Embryonic facial prominence (tissue), 1 donor: ENCODE data around the gene GAS2L2.

Experiments
- DNase-seq: peaks from one replicate; pipeline ENCODE4 v3.0.0-alpha.2; 2016; ENCODE audit errors: extremely low spot score

GAS2L2 gene

GRCh38 chr17:35752945-35753764, at the start of gene GAS2L2:
Gene GAS2L2 (minus strand): TSS chr17:35753239. CDS start chr17:35752850, 389 bp downstream.
- no peak for DNase-seq

GRCh38 chr17:35801583-35802224, 48.7 kb upstream of the GAS2L2 start:
- no peak for DNase-seq

- no peak for DNase-seq
Observed at GRCh38 chr17:35799942-35800341, 46.9 kb upstream of the GAS2L2 start.

GRCh38 chr17:35797918-35798317, 44.9 kb upstream of the GAS2L2 start:
- DNase-seq = no peak

GRCh38 chr17:35797370-35797769, 44.3 kb upstream of the GAS2L2 start:
- DNase-seq = no peak

GRCh38 chr17:35796942-35797341, 43.9 kb upstream of the GAS2L2 start:
- no peak for DNase-seq

- no peak for DNase-seq
Observed at GRCh38 chr17:35795871-35796265, 42.8 kb upstream of the GAS2L2 start.

GRCh38 chr17:35795007-35795870, 42.2 kb upstream of the GAS2L2 start, which contains the start of gene MMP28:
Gene MMP28 (minus strand): TSS chr17:35795641. CDS start chr17:35795377, 264 bp downstream.
- no peak for DNase-seq

- no peak for DNase-seq
Observed at GRCh38 chr17:35793257-35793656, 40.2 kb upstream of the GAS2L2 start.

- DNase-seq = no peak
Observed at GRCh38 chr17:35791681-35792350, 38.8 kb upstream of the GAS2L2 start.

- no peak for DNase-seq
Observed at GRCh38 chr17:35790841-35791240, 37.8 kb upstream of the GAS2L2 start.

- DNase-seq = no peak
Observed at GRCh38 chr17:35788477-35789368, 35.7 kb upstream of the GAS2L2 start.

- no peak for DNase-seq
Observed at GRCh38 chr17:35786941-35787432, 33.9 kb upstream of the GAS2L2 start.

GRCh38 chr17:35784895-35785294, 31.9 kb upstream of the GAS2L2 start:
- DNase-seq = no peak

- no peak for DNase-seq
Observed at GRCh38 chr17:35780950-35781349, 27.9 kb upstream of the GAS2L2 start.

- DNase-seq = no peak
Observed at GRCh38 chr17:35778641-35779196, 25.7 kb upstream of the GAS2L2 start.

- DNase-seq = no peak
Observed at GRCh38 chr17:35775583-35775982, 22.5 kb upstream of the GAS2L2 start.

- DNase-seq = no peak
Observed at GRCh38 chr17:35775039-35775438, 22.0 kb upstream of the GAS2L2 start.

GRCh38 chr17:35774499-35774898, 21.5 kb upstream of the GAS2L2 start:
- DNase-seq = no peak
